HepG2 (cell line): ENCODE results near the gene TXNDC12. TPM values are rescaled to one million over a fixed set of nuclear protein-coding genes. Genes with fewer than 3 reads are reported as not detected.

Source experiments
- ATM ChIP-seq: fragments of 450-650 bp; IDR thresholded peaks from 2 replicates; pipeline ENCODE4 v1.7.1; 2017; ENCODE audit warnings: mild to moderate bottlenecking, borderline replicate concordance
- ATRX ChIP-seq: sonication (generic); formaldehyde crosslinking; IDR thresholded peaks from 2 replicates; pipeline ENCODE4 v1.4.0; 2020; ENCODE audit warnings: missing genetic modification reagents, borderline replicate concordance
- MAZ ChIP-seq, 2 experiments: sonication (generic) in 1 of 2; formaldehyde crosslinking in 1 of 2; IDR thresholded peaks; 2 replicates each; pipeline versions ENCODE4 v1.5.0 to v1.6.1; 2012 to 2020; ENCODE audit warnings: low read depth in 2 of 2, mild to moderate bottlenecking in 2 of 2, borderline replicate concordance in 1 of 2, improper control_type of control experiment in 1 of 2, low read length in 1 of 2, missing genetic modification reagents in 1 of 2, moderate library complexity in 1 of 2
- MIER3 ChIP-seq: IDR thresholded peaks from 2 replicates; pipeline ENCODE4 v1.6.1; 2016; ENCODE audit warnings: missing compliant biosample characterization, borderline replicate concordance
- PHF21A ChIP-seq: sonication (generic); formaldehyde crosslinking; IDR thresholded peaks from 2 replicates; pipeline ENCODE4 v1.5.0; 2020; ENCODE audit warnings: mild to moderate bottlenecking, missing genetic modification reagents
- RCOR2 ChIP-seq: IDR thresholded peaks from 2 replicates; pipeline ENCODE4 v1.6.1; 2016; ENCODE audit warnings: missing biosample characterization, missing genetic modification reagents
- RNF219 ChIP-seq: sonication (generic); formaldehyde crosslinking; IDR thresholded peaks from 2 replicates; pipeline ENCODE4 v1.5.0; 2020; ENCODE audit warnings: mild to moderate bottlenecking, missing genetic modification reagents
- SOX13 ChIP-seq, 3 experiments: fragments of 450-650 bp in 1 of 3; sonication (generic) in 1 of 3; formaldehyde crosslinking in 1 of 3; IDR thresholded peaks in 2 of 3; conservative IDR thresholded peaks in 1 of 3; 2 replicates each; pipeline versions ENCODE4 v1.5.0 to v1.6.1; 2016 to 2020; ENCODE audit warnings: antibody characterized with exemption in 1 of 3, mild to moderate bottlenecking in 1 of 3, missing compliant biosample characterization in 1 of 3, missing genetic modification reagents in 1 of 3, moderate library complexity in 1 of 3
- ZBTB8A ChIP-seq: sonication (generic); formaldehyde crosslinking; IDR thresholded peaks from 2 replicates; pipeline ENCODE4 v1.4.0; 2020; ENCODE audit warnings: mild to moderate bottlenecking, low read depth, missing genetic modification reagents, borderline replicate concordance
- ZFP90 ChIP-seq: sonication (generic); formaldehyde crosslinking; IDR thresholded peaks from 2 replicates; pipeline ENCODE4 v1.8.0; 2022; ENCODE audit warnings: missing genetic modification reagents, mild to moderate bottlenecking, inconsistent platforms, borderline replicate concordance
- ZNF30 ChIP-seq: sonication (generic); formaldehyde crosslinking; IDR thresholded peaks from 2 replicates; pipeline ENCODE4 v1.5.0; 2020; ENCODE audit warnings: mild to moderate bottlenecking, missing genetic modification reagents
- ZNF367 ChIP-seq: sonication (generic); formaldehyde crosslinking; IDR thresholded peaks from 2 replicates; pipeline ENCODE4 v1.4.0; 2020; ENCODE audit warnings: missing genetic modification reagents, borderline replicate concordance
- ZNF570 ChIP-seq: sonication (generic); formaldehyde crosslinking; IDR thresholded peaks from 2 replicates; pipeline ENCODE4 v1.4.0; 2020; ENCODE audit warnings: mild to moderate bottlenecking, missing genetic modification reagents, borderline replicate concordance
- ZNF614 ChIP-seq: IDR thresholded peaks from 2 replicates; pipeline ENCODE4 v1.6.1; 2018; ENCODE audit warnings: missing biosample characterization, missing genetic modification reagents, inconsistent platforms, borderline replicate concordance
- polyA plus RNA-seq, 8 experiments: library from polyadenylated mRNA; depleted of rRNA in 3 of 8; stranded (reverse) in 7 of 8; unstranded in 1 of 8; fragments of >200 nt; fragmentation: Illumina TruSeq in 4 of 8; extraction: Trizol in 4 of 8; gene quantifications; 2 replicates each; pipeline versions ENCODE4 v1.2.1 to v1.2.3, GENCODE V29; 2011 to 2016; ENCODE audit warnings: low read depth in 4 of 8, missing spikeins in 1 of 8, mixed read lengths in 1 of 8; ENCODE audit not compliant: insufficient read depth in 1 of 8
- total RNA-seq, 5 experiments: library from RNA; depleted of rRNA; stranded (reverse); fragments of >200 nt; fragmentation: Illumina TruSeq; extraction: Trizol; gene quantifications; 2 replicates each; pipeline ENCODE4 v1.2.3, GENCODE V29; 2016; ENCODE audit warnings: low read depth in 1 of 5
- TF ChIP-seq, protein P1 (sequence below): sonication (generic); formaldehyde crosslinking; IDR thresholded peaks from 2 replicates; pipeline ENCODE4 v1.8.0; 2022; ENCODE audit warnings: missing genetic modification reagents, mild to moderate bottlenecking, borderline replicate concordance
- TF ChIP-seq, protein P2 (sequence below): sonication (generic); formaldehyde crosslinking; IDR thresholded peaks from 2 replicates; pipeline ENCODE4 v1.4.0; 2020; ENCODE audit warnings: missing genetic modification reagents, borderline replicate concordance

Gene TXNDC12
- total and polyA plus RNA-seq, 2 of the 13 experiments (the other 11 are each of a cell fraction or from before 2014, with no cell fraction given), result 65.6 to 67.2 TPM

DNA sequence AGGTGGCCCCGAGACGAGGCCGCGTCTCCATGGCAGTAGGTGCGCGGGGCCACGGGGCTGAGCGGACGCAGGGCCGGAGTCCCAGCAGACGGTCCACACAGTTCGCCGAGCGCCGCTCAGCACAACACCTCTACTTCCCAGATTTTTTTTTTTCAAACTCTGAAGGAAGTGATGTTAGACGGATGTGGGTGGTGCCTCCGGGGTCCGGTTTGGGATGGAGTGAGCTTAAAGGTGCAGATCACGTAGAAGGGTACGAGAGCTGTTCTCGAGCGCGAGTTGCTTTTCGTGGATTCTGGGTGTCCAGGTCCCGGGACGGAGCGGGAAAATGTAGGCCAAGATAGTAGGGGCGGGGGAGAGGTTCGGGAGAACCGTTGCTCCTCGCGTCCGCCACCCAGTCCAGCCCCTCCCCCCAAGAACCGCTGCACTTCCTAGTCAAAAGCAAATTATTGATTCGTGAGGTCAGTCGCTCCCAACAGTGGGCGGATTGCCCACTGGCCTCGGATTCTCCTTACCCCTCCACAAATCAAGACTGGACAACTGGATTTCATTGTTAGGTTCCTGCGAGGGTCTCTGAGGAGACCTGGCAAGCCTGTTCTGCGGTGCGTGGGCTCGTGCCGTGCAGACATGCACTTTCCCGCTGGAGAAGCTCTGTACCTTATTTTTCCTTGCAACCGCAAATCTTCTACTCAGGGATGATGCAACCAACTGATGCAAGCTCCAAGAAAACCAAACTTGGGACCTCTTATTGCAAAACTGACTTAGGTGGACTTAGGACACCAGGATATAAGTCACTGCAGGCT is at the start of gene TXNDC12 (continued):
- TF ChIP-seq, protein P1, sequence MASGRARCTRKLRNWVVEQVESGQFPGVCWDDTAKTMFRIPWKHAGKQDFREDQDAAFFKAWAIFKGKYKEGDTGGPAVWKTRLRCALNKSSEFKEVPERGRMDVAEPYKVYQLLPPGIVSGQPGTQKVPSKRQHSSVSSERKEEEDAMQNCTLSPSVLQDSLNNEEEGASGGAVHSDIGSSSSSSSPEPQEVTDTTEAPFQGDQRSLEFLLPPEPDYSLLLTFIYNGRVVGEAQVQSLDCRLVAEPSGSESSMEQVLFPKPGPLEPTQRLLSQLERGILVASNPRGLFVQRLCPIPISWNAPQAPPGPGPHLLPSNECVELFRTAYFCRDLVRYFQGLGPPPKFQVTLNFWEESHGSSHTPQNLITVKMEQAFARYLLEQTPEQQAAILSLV (CRISPR knock-in tag), result peak; percentile 64; the same call in 1 of the 2 replicates
- TF ChIP-seq ZNF570 (CRISPR knock-in tag), result no peak
- peak; percentile 36; the same call in 1 of the 2 replicates for TF ChIP-seq MIER3 (CRISPR knock-in tag)
- TF ChIP-seq ATRX (CRISPR knock-in tag), result no peak
- no peak for TF ChIP-seq PHF21A (CRISPR knock-in tag)
- TF ChIP-seq ZNF367 (CRISPR knock-in tag), result no peak
- TF ChIP-seq ZNF30 (CRISPR knock-in tag), result no peak
- no peak for TF ChIP-seq ATM
- no peak for TF ChIP-seq ZFP90 (CRISPR knock-in tag)
- no peak for TF ChIP-seq ZNF614 (CRISPR knock-in tag)
- TF ChIP-seq ZBTB8A (CRISPR knock-in tag), result no peak; the same call in 1 of the 2 replicates
- TF ChIP-seq, protein P2, sequence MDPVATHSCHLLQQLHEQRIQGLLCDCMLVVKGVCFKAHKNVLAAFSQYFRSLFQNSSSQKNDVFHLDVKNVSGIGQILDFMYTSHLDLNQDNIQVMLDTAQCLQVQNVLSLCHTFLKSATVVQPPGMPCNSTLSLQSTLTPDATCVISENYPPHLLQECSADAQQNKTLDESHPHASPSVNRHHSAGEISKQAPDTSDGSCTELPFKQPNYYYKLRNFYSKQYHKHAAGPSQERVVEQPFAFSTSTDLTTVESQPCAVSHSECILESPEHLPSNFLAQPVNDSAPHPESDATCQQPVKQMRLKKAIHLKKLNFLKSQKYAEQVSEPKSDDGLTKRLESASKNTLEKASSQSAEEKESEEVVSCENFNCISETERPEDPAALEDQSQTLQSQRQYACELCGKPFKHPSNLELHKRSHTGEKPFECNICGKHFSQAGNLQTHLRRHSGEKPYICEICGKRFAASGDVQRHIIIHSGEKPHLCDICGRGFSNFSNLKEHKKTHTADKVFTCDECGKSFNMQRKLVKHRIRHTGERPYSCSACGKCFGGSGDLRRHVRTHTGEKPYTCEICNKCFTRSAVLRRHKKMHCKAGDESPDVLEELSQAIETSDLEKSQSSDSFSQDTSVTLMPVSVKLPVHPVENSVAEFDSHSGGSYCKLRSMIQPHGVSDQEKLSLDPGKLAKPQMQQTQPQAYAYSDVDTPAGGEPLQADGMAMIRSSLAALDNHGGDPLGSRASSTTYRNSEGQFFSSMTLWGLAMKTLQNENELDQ (CRISPR knock-in tag), result no peak
- peak; percentile 22; the same call in 1 of the 2 replicates for TF ChIP-seq RCOR2 (CRISPR knock-in tag)
- no peak for TF ChIP-seq MAZ (IDR thresholded peaks at IDR 0.05; ENCODE audit: borderline replicate concordance, low read depth, low read length)
- no peak for TF ChIP-seq MAZ (CRISPR knock-in tag; IDR thresholded peaks at IDR 0.05; ENCODE audit: low read depth)
- TF ChIP-seq RNF219 (CRISPR knock-in tag), result 0 out of 2 replicates have a peak, but pooled peaks have one; percentile 72
- TF ChIP-seq SOX13 (IDR thresholded peaks at IDR 0.05), result peak; percentile 10
- peak in 1 of 2 experiments; percentile 26; a peak in 1 of 4 replicates for TF ChIP-seq SOX13 (CRISPR knock-in tag; conservative IDR thresholded peaks at IDR 0.05 in 1 of 2, IDR thresholded peaks at IDR 0.05 in 1 of 2)
